CD4-positive, CD25-positive, alpha-beta regulatory T cell (primary cell): ENCODE measurements around the gene SNX5. TPM values are rescaled to one million over a fixed set of nuclear protein-coding genes. Genes with fewer than 3 reads are reported as not detected.

ENCODE experiments used
- ATAC-seq, 2 donors: fragments of 150-1000 bp; cut with Tn5 transposase; one replicate each; pipeline ENCODE4 v1.10.0; 2021; ENCODE audit warnings: low read depth in 2 of 2, moderate number of reproducible peaks in 2 of 2, moderate library complexity in 1 of 2
- DNase-seq, 3 donors: peaks; one replicate each; pipeline versions ENCODE4 v3.0.0 to v3.0.0-alpha.2; 2012 to 2022; ENCODE audit warnings: mixed read lengths in 1 of 3
- H3K27ac ChIP-seq: one replicate; pipeline ENCODE4 v1.7.0; 2013; ENCODE audit warnings: mild to moderate bottlenecking, low read length; ENCODE audit not compliant: insufficient read depth, poor library complexity, severe bottlenecking
- H3K27me3 ChIP-seq: one replicate; pipeline ENCODE4 v1.7.0; 2013; ENCODE audit warnings: low read length; ENCODE audit not compliant: control insufficient read depth, insufficient read depth
- H3K36me3 ChIP-seq: one replicate; pipeline ENCODE4 v1.7.0; 2013; ENCODE audit warnings: mild to moderate bottlenecking, low read length, moderate library complexity; ENCODE audit not compliant: control insufficient read depth, insufficient read depth
- H3K4me1 ChIP-seq: 2 replicates; pipeline ENCODE4 v1.7.0; 2013; ENCODE audit warnings: mild to moderate bottlenecking, low read length; ENCODE audit not compliant: insufficient read depth, control insufficient read depth, poor library complexity, severe bottlenecking
- H3K4me3 ChIP-seq: one replicate; pipeline ENCODE4 v1.7.0; 2013; ENCODE audit warnings: low read depth, mild to moderate bottlenecking, low read length, moderate library complexity
- H3K9me3 ChIP-seq, 2 experiments: 1 replicate in 1 of 2; 2 replicates in 1 of 2; pipeline ENCODE4 v1.7.0; 2013; ENCODE audit warnings: low read length in 2 of 2, mild to moderate bottlenecking in 1 of 2, moderate library complexity in 1 of 2; ENCODE audit not compliant: control insufficient read depth in 2 of 2
- H3K27ac Mint-ChIP-seq, 3 donors: one replicate each; pipeline ENCODE4 v1.8.0; 2020 to 2022; ENCODE audit warnings: mild to moderate bottlenecking in 3 of 3, mixed read lengths in 3 of 3, moderate library complexity in 2 of 3
- H3K27me3 Mint-ChIP-seq: one replicate; pipeline ENCODE4 v1.8.0; 2022; ENCODE audit warnings: mild to moderate bottlenecking, mixed read lengths
- H3K36me3 Mint-ChIP-seq: one replicate; pipeline ENCODE4 v1.8.0; 2020; ENCODE audit warnings: mixed read lengths
- H3K4me1 Mint-ChIP-seq, 4 donors: one replicate each; pipeline ENCODE4 v1.8.0; 2020 to 2022; ENCODE audit warnings: mixed read lengths in 4 of 4, mild to moderate bottlenecking in 1 of 4
- H3K4me3 Mint-ChIP-seq, 4 donors: one replicate each; pipeline ENCODE4 v1.8.0; 2020 to 2022; ENCODE audit warnings: mild to moderate bottlenecking in 4 of 4, mixed read lengths in 4 of 4, moderate library complexity in 3 of 4
- H3K9me3 Mint-ChIP-seq, 7 donors: one replicate each; pipeline ENCODE4 v1.8.0; 2020 to 2022; ENCODE audit warnings: mixed read lengths in 7 of 7, mild to moderate bottlenecking in 3 of 7, moderate library complexity in 2 of 7
- polyA plus RNA-seq, 4 donors: library from polyadenylated mRNA; unstranded; fragments of 300-500 nt; fragmentation: Illumina TruSeq; gene quantifications; one replicate each; pipeline ENCODE4 v1.2.3, GENCODE V29; 2021
- total RNA-seq: library from RNA; stranded (reverse); gene quantifications from one replicate; pipeline ENCODE4 v1.2.3, GENCODE V29; 2022

SNX5 gene
- total and polyA plus RNA-seq, 5 donors from 2014 or later: 71.9 to 82.8 (median 78.6) TPM

- peaks cover 0 to 2% (median 0%) of the 10 kb centered on the region in 7 donors for H3K9me3 Mint-ChIP-seq
- ATAC-seq (no peak), DNase-seq (no peak)
- no peaks in the 10 kb centered on the region for H3K9me3 ChIP-seq
- peaks cover 4% of the 10 kb centered on the region for H3K36me3 ChIP-seq
- no peaks in the 10 kb centered on the region for H3K27me3 ChIP-seq
- no peak overlapping the region for H3K4me3 ChIP-seq
- H3K4me3 Mint-ChIP-seq: no peak overlapping the region
- peaks cover 10% of the 10 kb centered on the region for H3K4me1 ChIP-seq
- H3K27me3 Mint-ChIP-seq: no peaks in the 10 kb centered on the region
- H3K4me1 Mint-ChIP-seq: peaks cover 0 to 13% (median 8%) of the 10 kb centered on the region in 4 donors
- no peak overlapping the region for H3K27ac Mint-ChIP-seq
- no peak overlapping the region for H3K27ac ChIP-seq
- H3K36me3 Mint-ChIP-seq: no peaks in the 10 kb centered on the region
Measured at GRCh38 chr20:17936286-17936760, 32.3 kb downstream of the SNX5 start.

DNA sequence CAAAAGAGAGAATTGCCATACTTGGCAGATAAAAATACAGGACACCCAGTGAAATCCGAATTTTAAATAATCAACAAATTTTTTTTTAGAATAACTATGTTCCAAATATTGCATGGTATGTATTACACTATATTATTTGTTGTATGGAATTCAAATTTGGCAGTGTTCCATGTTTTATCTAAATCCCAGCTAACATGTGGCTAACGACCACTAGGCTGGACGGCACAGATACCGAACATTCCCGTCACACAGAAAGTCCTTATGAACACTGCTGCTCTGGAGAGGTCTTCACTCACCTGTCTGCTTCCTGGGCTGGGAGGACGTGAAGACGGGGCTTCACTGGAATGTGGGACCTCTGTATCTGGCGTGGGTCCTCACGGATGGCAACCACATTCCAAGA is 32.8 kb downstream of the SNX5 start:
- no peaks in the 10 kb centered on the region for H3K27me3 Mint-ChIP-seq
- no peaks in the 10 kb centered on the region for H3K36me3 ChIP-seq
- H3K4me1 ChIP-seq: peaks cover 10% of the 10 kb centered on the region
- no peak overlapping the region for H3K27ac ChIP-seq
- no peak overlapping the region for H3K4me3 ChIP-seq
- no peaks in the 10 kb centered on the region for H3K9me3 ChIP-seq
- H3K4me3 Mint-ChIP-seq: no peak overlapping the region
- H3K36me3 Mint-ChIP-seq: no peaks in the 10 kb centered on the region
- no peak overlapping the region for H3K27ac Mint-ChIP-seq
- ATAC-seq: no peak
- H3K27me3 ChIP-seq: no peaks in the 10 kb centered on the region
- peaks cover 0 to 2% (median 0%) of the 10 kb centered on the region in 7 donors for H3K9me3 Mint-ChIP-seq
- peaks cover 0 to 13% (median 8%) of the 10 kb centered on the region in 4 donors for H3K4me1 Mint-ChIP-seq
- DNase-seq: no peak

DNA sequence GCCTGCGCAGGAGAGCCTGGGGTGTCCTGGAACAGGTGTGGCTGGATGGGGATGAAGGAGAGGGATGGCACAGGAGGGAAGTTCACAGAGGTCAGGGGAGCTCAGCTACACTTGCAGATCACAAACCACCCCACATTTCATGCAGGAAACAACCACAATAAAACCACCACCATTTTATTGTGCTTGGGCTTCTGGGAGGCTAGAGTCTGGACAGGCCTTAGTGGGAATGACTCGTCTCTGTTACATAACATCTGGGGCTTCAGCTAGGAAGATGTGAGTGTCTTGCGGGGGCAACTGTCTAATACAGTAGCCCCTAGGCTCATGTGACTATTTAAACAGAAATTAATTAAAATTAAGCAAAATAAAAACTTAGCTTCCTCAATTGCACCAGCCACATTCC is 33.4 kb downstream of the SNX5 start:
- H3K9me3 ChIP-seq: no peaks in the 10 kb centered on the region
- H3K27ac Mint-ChIP-seq: no peak overlapping the region
- no peak overlapping the region for H3K27ac ChIP-seq
- no peaks in the 10 kb centered on the region for H3K36me3 ChIP-seq
- H3K36me3 Mint-ChIP-seq: no peaks in the 10 kb centered on the region
- H3K9me3 Mint-ChIP-seq: peaks cover 0 to 2% (median 0%) of the 10 kb centered on the region in 7 donors
- H3K4me3 Mint-ChIP-seq: no peak overlapping the region
- H3K4me3 ChIP-seq: no peak overlapping the region
- no peaks in the 10 kb centered on the region for H3K27me3 Mint-ChIP-seq
- DNase-seq (no peak), ATAC-seq (no peak)
- H3K27me3 ChIP-seq: no peaks in the 10 kb centered on the region
- H3K4me1 Mint-ChIP-seq: peaks cover 0 to 13% (median 8%) of the 10 kb centered on the region in 4 donors
- peaks cover 10% of the 10 kb centered on the region for H3K4me1 ChIP-seq

- H3K4me1 Mint-ChIP-seq: peaks cover 0 to 7% (median 4%) of the 10 kb centered on the region in 4 donors
- ATAC-seq (no peak), DNase-seq (no peak)
- peaks cover 0 to 2% (median 0%) of the 10 kb centered on the region in 7 donors for H3K9me3 Mint-ChIP-seq
- H3K27ac Mint-ChIP-seq: no peak overlapping the region
- Histone ChIP-seq H3K27ac (no peak overlapping the region), H3K27me3 (no peaks in the 10 kb centered on the region), H3K4me1 (peaks cover 8% of the 10 kb centered on the region), H3K4me3 (no peak overlapping the region), H3K9me3 (no peaks in the 10 kb centered on the region), H3K36me3 (no peaks in the 10 kb centered on the region)
- H3K4me3 Mint-ChIP-seq: no peak overlapping the region
- peaks cover 5% of the 10 kb centered on the region for H3K27me3 Mint-ChIP-seq
- no peaks in the 10 kb centered on the region for H3K36me3 Mint-ChIP-seq
Measured at GRCh38 chr20:17934141-17934862, 34.3 kb downstream of the SNX5 start.

DNA sequence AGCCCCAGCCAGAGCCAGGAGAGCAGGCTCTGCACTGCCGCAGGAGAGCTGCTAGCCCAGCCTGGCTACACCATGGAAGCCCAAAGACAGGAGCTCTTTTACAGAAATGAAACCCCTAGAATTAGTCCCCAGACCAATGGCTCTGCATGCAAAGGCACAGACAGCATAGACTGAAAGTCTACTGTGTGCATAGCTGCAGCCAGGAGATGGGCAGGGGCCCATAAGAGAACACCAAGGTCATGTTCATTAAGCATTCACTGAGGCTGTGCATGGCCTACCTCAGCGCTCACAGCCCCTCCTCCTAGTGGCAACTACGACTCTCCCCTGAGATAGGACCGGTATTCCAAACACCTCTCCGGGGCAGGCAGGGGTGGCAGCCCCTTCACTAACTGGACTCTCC is 34.9 kb downstream of the SNX5 start:
- no peak overlapping the region for H3K4me3 ChIP-seq
- Mint-ChIP-seq H3K27ac (no peak overlapping the region), H3K4me1 (peaks cover 0 to 3% (median under 1%) of the 10 kb centered on the region in 4 donors), H3K9me3 (peaks cover 0 to 2% (median 0%) of the 10 kb centered on the region in 7 donors), H3K27me3 (peaks cover 5% of the 10 kb centered on the region), H3K4me3 (no peak overlapping the region), H3K36me3 (no peaks in the 10 kb centered on the region)
- no peaks in the 10 kb centered on the region for H3K27me3 ChIP-seq
- ATAC-seq (no peak), DNase-seq (no peak)
- no peak overlapping the region for H3K27ac ChIP-seq
- H3K4me1 ChIP-seq: peaks cover 2% of the 10 kb centered on the region
- H3K36me3 ChIP-seq: no peaks in the 10 kb centered on the region
- H3K9me3 ChIP-seq: no peaks in the 10 kb centered on the region

GRCh38 chr20:17933121-17933520 is 35.5 kb downstream of the SNX5 start:
- Histone ChIP-seq H3K27me3 (no peaks in the 10 kb centered on the region), H3K4me1 (no peaks in the 10 kb centered on the region), H3K27ac (no peak overlapping the region), H3K36me3 (no peaks in the 10 kb centered on the region), H3K9me3 (no peaks in the 10 kb centered on the region), H3K4me3 (no peak overlapping the region)
- Mint-ChIP-seq H3K36me3 (no peaks in the 10 kb centered on the region), H3K27ac (no peak overlapping the region), H3K4me3 (no peak overlapping the region), H3K27me3 (peaks cover 5% of the 10 kb centered on the region), H3K9me3 (peaks cover 0 to 2% (median 0%) of the 10 kb centered on the region in 7 donors), H3K4me1 (peaks cover 0 to 2% (median 0%) of the 10 kb centered on the region in 4 donors)
- DNase-seq (no peak), ATAC-seq (no peak)

DNA sequence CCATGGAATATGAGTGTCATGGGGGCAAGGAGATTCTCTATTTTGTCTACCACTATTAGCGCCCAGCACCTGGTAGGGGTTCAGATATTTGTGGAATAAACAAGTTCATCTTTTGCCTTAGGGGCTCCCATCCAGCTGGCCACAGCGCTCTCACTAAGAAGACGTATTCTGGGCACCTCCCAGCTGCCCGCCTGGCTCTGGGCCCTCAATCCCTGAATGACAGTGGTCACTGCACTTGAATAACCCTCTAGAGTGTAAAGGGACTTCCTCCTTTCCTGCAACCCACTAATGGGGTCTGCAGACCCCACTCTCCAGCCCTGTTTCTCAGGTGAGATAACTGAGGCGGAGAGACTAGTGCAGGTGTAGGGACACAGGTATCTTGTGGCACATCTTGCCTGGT is 36.2 kb downstream of the SNX5 start:
- no peaks in the 10 kb centered on the region for H3K4me1 ChIP-seq
- H3K9me3 ChIP-seq: no peaks in the 10 kb centered on the region
- DNase-seq (no peak), ATAC-seq (no peak)
- no peak overlapping the region for H3K27ac ChIP-seq
- Mint-ChIP-seq H3K9me3 (peaks cover 0 to 2% (median 0%) of the 10 kb centered on the region in 7 donors), H3K4me1 (no peaks in the 10 kb centered on the region), H3K4me3 (no peak overlapping the region), H3K27ac (no peak overlapping the region), H3K36me3 (no peaks in the 10 kb centered on the region), H3K27me3 (peaks cover 9% of the 10 kb centered on the region)
- H3K27me3 ChIP-seq: no peaks in the 10 kb centered on the region
- H3K36me3 ChIP-seq: no peaks in the 10 kb centered on the region
- H3K4me3 ChIP-seq: no peak overlapping the region

DNA sequence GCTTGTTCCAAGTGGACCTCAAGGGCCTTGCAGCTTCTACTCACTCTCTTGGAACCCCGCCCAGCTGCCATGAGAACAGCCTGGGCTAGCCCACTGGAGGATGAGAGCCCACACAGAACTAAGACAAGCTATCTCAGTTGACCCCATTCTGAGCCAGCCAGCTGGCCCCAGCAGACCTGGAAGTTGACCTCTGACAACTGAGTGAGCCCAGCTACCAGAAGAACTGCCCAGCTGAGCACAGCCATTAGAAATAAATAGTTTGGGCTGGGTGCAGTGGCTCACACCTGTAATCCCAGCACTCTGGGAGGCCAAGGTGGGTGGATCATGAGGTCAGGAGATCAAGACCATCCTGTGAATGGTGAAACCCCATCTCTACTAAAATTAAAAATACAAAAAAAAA is 37.1 kb downstream of the SNX5 start:
- Histone ChIP-seq H3K4me3 (no peak overlapping the region), H3K27ac (no peak overlapping the region), H3K36me3 (no peaks in the 10 kb centered on the region), H3K9me3 (no peaks in the 10 kb centered on the region), H3K4me1 (no peaks in the 10 kb centered on the region), H3K27me3 (no peaks in the 10 kb centered on the region)
- DNase-seq (no peak), ATAC-seq (no peak)
- Mint-ChIP-seq H3K4me1 (no peaks in the 10 kb centered on the region), H3K4me3 (no peak overlapping the region), H3K27ac (no peak overlapping the region), H3K9me3 (peaks cover 0 to 2% (median 0%) of the 10 kb centered on the region in 7 donors), H3K27me3 (peaks cover 9% of the 10 kb centered on the region), H3K36me3 (no peaks in the 10 kb centered on the region)
